Measurements from ENCODE around the gene TAGLN.

DNA sequence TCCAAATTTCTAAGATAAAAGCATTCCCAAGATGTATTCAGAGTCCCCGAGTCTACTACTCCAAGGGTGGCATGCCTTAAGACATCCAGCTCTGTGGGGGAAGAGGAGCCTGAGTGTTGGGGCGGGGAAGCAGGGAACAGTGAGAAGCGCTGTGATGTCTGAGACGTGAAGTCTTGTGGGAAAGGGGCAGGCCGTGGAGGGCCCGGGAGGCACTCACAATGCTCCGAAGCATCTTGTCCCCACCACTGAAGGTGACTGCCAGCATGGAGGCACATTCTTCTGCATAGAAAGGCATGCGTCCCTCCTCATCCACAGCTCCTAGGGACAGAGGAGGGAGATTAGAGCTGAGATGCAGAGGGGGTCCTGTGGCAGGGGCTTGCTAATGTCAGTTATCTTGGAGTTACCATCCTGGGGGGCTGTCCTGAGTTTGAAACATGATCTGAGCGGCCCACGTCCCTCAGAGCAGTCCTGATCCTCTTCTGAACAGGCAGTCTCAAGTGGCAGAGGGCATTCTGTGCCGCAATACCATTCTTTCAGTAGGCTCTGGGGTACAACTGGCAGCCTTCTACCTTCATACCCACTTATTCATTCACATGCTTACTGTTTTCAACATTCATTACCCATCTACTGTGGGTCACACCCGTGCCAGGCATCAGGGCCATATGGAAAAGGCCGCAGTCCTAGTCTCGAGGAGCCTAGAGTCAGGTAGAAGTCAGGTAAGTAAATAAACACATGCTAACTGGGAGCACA, 24.0 kb downstream of the TAGLN start:
- TF ChIP-seq CTCF (IDR thresholded peaks at IDR 0.05) (no peak), EP300 (IDR thresholded peaks at IDR 0.05) (no peak)

Data from A549 (cell line).